GM19043 (cell line): ENCODE data around the gene PGAP3.

Experiments
- ATAC-seq: cut with Tn5 transposase; IDR thresholded peaks from one replicate; pipeline ENCODE4 v1.9.1; 2021; ENCODE audit warnings: low read depth; ENCODE audit not compliant: unreplicated experiment

PGAP3 gene

DNA sequence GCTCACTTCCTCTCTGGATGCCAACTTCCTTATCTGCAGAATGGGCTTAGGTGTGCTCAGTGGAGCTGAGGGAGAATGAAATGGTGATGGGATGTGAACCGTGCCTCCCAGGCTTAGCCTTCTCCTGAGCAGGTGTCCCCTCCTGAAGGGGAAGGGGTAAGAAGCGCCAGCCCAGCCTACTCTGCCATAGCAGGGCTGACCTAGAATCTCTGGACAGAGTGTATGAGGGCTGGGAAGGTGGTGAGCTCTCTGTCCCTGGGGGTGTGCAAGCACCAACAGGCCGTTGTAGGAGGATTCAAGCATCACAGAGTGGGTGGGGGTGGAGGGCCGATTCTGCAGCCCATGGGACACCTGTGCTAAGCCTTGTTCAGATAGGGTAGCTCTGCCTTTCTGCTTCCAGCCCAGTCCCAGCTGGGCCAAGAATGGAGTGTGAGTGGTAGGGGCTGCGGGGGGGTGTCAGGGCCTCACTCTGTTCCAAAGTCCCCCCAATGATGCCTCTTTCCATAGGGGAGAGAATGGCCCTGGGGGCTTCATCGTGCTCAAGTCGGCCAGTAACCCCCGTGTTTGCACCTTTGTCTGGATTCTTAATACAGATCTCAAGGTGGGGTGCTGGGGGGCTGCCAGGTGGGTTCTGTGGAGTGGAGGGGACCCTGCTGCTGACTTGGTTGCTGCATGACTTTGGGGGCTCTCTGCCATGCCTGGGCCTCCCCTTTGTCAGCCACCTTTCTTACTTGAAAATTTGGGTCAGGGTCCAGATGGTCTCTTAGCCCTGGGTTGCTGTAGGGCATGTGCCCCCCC, 25.9 kb downstream of the PGAP3 start:
- ATAC-seq: no peak

DNA sequence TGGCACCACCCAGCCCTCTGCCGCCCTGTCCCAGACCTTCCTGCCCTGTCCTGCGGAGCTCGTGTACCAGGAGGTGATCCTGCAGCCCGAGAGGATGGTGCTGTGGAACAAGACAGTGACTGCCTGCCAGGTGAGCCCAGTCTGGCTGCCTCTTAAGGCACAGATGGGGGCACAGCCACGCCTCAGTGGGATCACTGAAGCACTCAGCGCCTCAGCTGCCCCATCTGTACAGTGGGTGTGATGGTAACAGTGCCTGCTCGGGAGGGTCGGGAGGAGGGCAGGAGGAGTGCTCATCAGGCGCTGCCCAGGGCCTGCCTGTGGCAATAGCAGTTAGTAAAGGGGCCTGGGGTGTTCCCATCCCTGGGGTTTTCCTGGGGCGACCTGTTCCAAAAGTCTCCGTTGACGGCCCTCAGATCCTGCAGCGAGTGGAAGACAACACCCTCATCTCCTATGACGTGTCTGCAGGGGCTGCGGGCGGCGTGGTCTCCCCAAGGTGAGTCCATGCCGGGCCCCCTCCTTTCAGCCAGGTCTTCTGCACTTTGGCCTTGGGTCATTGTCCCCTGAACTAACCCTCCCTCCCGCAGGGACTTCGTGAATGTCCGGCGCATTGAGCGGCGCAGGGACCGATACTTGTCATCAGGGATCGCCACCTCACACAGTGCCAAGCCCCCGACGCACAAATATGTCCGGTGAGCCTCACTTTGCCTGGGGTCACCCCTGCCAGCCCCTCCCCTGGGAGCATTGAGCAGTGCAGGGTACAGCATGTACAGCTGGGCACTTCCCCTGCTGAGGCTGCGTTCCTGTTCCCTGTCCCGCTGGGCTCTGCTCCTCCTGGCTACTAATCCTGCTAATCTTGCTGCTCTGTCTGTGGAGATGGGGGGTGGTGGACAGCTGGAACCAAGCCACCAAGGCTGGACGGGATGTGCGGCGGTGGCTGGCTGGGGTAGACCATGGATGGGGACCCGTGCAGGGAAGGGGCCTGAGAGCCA, 27.2 kb downstream of the PGAP3 start:
- ATAC-seq: no peak

- no peak for ATAC-seq
Observed at GRCh38 chr17:39660011-39660360, 27.9 kb downstream of the PGAP3 start.

DNA sequence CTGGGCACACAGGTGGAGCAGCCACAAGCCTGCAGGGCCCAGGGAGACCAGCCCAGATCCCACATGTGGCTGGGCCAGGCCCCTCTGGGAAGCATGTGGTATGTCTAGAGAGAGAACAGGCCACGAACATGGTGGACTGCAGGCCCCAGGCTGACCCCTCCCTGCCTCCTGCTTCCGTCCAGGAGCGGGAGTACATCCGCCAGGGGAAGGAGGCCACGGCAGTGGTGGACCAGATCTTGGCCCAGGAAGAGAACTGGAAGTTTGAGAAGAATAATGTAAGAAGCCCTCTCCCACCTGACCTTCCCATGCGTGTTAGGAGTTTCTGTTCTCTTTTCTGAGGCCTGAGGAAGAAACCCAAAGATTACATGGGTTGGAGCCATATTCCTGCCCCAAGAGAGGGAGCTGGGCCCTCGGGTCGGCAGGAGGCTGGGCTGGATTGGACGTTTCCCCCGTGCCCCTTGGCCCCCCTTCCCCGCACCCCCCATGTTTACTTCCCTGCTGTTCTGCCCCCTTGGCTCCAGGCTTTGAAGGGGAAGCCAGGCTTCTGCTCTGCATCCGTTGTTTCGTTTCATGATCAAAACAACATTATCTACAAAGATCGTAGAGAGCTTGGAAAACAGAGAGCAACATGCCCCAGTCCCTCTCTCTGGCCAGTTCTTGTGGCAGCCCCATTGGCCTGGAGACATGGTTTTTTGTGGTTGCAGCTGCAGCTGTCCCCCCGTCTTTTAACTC, 28.4 kb downstream of the PGAP3 start:
- ATAC-seq: no peak

- no peak for ATAC-seq
Observed at GRCh38 chr17:39658760-39659159, 29.1 kb downstream of the PGAP3 start.

DNA sequence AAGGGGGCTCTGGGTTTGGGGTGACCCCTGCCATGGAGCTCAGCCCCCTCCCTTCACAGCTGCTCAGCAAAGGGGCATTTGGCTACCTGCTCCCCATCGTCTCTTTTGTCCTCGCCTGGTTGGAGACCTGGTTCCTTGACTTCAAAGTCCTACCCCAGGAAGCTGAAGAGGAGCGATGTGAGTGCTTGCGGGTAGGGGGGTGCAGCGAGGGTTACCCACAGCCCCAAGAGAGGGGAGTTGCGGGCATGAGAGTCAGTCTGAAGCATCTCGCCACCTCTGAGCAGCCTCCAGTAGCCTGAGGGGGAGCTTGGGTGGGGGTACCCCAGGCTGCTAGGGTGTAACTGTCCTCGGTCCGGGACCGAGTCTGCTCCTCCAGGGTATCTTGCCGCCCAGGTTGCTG, 29.5 kb downstream of the PGAP3 start:
- ATAC-seq: no peak

- no peak for ATAC-seq
Observed at GRCh38 chr17:39655105-39655504, 32.8 kb downstream of the PGAP3 start.

- ATAC-seq: no peak
Observed at GRCh38 chr17:39653662-39654331, 34.1 kb downstream of the PGAP3 start.

DNA sequence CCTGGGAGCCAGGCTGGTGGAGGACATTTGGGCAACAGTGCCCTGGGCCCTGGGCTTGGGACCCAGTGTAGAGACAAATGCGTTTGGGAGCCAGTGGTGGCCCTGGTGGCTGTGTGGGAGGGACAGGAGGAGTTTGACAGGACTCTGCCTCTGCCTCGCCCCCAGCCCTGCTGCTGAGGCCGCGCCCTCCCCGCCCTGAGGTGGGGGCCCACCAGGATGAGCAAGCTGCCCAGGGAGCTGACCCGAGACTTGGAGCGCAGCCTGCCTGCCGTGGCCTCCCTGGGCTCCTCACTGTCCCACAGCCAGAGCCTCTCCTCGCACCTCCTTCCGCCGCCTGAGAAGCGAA, 34.6 kb downstream of the PGAP3 start:
- no peak for ATAC-seq

GRCh38 chr17:39652587-39653315, 35.1 kb downstream of the PGAP3 start:
- no peak for ATAC-seq

DNA sequence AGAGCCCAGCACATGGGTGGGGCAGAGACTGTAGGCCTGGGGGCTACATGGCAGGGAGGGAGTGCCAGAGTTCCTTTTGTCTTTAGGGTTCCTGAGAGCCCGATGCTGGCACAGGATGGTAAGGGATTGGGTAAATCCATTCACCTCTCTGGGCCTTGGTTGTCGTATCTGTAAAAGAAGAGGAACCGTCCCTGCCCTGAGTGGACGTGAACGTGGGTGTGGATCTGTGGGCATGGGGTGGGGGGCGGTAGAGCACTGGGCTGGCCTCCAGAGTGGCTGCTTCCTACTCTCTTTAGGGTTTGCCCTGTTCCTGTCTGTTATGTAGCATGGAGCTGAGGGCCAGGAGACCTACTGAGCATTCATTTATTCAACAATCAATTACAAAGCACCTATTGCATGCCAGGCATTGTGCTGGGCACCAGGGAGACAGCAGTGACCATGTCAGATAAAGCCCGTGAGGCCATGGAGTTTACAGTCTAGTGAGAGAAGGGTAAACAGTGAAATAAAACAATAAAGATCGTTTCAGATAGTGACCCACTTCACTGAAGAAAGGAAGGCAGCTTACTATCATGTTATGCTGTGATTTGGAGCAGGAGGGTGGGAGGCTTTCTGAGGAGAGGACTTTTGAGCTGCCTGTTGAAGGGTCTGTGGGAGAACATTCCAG, 35.8 kb downstream of the PGAP3 start:
- no peak for ATAC-seq

DNA sequence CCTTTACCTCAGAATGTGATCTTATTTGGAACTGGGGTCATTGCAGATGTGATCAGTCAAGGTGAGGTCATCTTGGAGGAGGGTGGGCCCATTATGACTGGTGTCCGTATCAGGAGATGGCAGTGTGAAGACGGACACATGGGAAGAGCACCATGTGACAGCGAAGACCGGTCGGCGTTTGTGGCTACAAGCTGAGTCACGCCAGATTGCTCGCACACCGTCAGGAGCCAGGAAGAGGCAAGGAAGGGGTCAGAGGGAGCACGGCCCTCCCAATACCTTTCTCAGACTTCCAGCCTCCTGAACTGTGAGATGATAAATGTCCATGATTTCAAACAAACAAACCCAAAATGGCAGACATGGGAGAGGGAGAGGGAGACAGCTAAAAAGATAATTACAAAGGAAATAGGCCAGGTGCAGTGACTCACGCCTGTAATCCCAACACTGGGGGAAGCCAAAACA, 37.7 kb downstream of the PGAP3 start:
- no peak for ATAC-seq

DNA sequence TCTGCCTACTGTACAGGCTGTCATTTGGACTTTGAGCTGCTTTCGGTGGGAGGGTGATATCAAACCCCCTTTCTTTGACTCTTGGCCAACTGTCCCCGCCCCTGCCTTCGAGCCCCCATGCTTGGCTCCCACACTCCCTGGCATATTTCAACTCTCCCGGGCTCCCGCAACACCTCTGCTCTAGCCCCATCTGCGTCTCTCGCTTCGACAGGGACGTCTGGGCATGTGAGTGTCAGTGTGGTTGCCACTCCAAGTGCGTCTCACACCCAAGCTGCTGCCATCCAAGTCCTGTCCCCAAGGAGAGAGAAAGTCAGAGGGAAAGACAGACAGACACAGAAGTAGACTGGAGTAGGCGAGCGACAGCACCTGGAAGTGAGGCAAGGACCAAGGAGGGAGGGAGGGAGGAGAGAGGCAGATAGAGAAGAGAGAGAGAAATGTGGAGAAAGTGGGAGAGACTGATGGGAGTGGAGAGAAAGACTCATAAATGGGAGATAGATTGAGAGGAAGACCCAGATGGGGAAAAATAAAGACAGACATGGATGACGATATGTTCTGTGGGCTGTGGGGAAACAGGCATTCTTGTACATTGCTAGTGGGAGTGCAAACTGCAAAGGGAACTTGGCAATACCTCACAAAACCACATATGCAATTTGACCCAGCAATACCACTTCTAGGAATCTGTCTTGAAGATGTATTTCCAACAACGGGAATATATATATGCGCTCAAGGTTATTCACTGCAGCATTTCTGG, 39.1 kb downstream of the PGAP3 start:
- no peak for ATAC-seq

- ATAC-seq: no peak
Observed at GRCh38 chr17:39647256-39647655, 40.6 kb downstream of the PGAP3 start.

GRCh38 chr17:39643271-39643670, 44.6 kb downstream of the PGAP3 start:
- ATAC-seq: no peak

DNA sequence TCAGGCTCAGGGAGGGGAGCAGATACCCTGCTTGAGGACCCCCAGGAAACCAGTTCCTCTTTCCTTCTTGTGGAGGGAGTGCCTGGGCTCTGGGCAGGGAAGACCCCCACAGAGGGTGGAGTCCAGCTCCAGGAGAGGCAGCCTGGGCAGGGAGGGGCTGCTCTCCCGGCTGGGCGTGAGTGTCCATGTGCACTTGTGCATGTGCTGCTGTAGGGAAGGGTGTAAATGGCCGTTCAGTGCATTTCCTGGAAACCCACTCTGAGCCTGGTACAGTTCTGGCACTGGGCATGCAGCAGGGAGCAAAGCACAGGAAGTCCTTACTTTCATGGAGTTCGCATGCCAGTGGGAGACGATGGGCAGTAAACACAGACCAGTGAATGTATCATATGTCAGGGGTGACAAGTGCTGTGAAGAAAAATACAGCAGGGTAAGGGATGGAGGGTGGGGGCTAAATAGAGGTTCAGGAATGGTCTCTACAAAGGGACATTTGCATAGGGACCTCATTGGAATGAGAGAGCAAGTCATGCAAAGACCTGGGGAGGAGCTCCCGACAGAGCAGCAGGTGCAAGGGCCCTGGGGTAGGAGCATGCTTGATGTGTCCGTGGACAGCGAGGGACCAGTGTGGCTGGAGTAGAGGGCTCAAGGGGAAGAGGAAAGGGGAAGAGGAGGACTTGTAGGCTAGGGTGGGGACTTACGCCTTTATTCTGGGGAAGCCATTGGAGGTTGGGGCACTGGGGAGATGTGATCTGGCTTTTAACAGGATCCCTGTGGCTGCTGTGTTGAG, 45.4 kb downstream of the PGAP3 start:
- ATAC-seq: no peak

DNA sequence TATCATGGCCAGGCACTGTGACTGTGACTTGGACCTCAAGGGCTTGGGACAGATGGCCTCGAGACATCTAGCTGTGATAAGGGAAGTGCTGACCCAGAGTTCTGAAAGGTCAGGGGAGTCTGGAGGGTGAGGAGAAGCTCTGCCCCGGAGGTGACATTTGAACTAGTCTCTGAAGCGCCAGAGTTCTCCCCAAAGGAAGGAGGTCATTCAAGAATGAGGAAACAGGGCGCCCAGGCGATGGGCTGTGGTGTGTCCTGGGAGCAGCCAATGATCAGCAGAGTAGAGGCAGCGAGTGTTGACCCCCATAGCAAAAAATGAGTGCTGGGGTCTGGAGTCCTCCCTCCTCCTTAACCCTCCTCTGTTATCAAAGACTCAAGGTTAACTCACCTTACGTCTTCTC, 46.0 kb downstream of the PGAP3 start:
- no peak for ATAC-seq

- no peak for ATAC-seq
Observed at GRCh38 chr17:39641097-39641496, 46.8 kb downstream of the PGAP3 start.
